GM10266 (cell line): ENCODE results near the gene SIAH3.
A peak's percentile ranks its signal among the peaks of the same experiment; 100 is the strongest.

ENCODE experiments used
- DNase-seq: peaks from one replicate; pipeline ENCODE4 v3.0.0; 2012; ENCODE audit errors: extremely low spot score
- CTCF ChIP-seq: IDR thresholded peaks from 2 replicates; pipeline ENCODE4 v1.5.1; 2012; ENCODE audit warnings: mild to moderate bottlenecking, low read depth; ENCODE audit not compliant: control insufficient read depth, insufficient read depth; ENCODE audit errors: missing control alignments

Gene SIAH3

GRCh38 chr13:45850027-45850613, 1.4 kb downstream of the SIAH3 start:
- TF ChIP-seq CTCF = no peak
- DNase-seq = no peak

GRCh38 chr13:45849408-45849807, 2.1 kb downstream of the SIAH3 start:
- no peak for DNase-seq
- no peak for TF ChIP-seq CTCF

- no peak for TF ChIP-seq CTCF
- DNase-seq = peak; percentile 25
Measured at GRCh38 chr13:45847554-45848224, 3.9 kb downstream of the SIAH3 start.

- DNase-seq = no peak
- no peak for TF ChIP-seq CTCF
Measured at GRCh38 chr13:45846681-45847080, 4.9 kb downstream of the SIAH3 start.

- no peak for DNase-seq
Measured at GRCh38 chr13:45838171-45838745, 13.3 kb downstream of the SIAH3 start.

GRCh38 chr13:45837111-45837510, 14.4 kb downstream of the SIAH3 start:
- DNase-seq = no peak
- no peak for TF ChIP-seq CTCF

More at GRCh38 chr13:45838171-45838745, 13.3 kb downstream of the SIAH3 start:
- TF ChIP-seq CTCF = no peak

- DNase-seq = no peak
- no peak for TF ChIP-seq CTCF
Measured at GRCh38 chr13:45834411-45834994, 17.1 kb downstream of the SIAH3 start.
